Adipocyte (in vitro differentiated cells): ENCODE measurements around the gene LIMCH1.
"Not testable (repeated sequence)": the region's sequence is repeated elsewhere in the genome, so short reads cannot be mapped to it uniquely, and the experiment has no call there.

Experiments used
- DNase-seq: peaks from one replicate; pipeline ENCODE4 v3.0.0-alpha.2; 2015; ENCODE audit warnings: low read depth
- H3K27me3 ChIP-seq: replicated peaks from 2 replicates; pipeline ENCODE4 v1.7.0; 2013; ENCODE audit warnings: mild to moderate bottlenecking, low read length, moderate library complexity; ENCODE audit not compliant: control insufficient read depth, insufficient read depth
- H3K36me3 ChIP-seq: 2 replicates; pipeline ENCODE4 v1.7.0; 2013; ENCODE audit warnings: low read length, mild to moderate bottlenecking, moderate library complexity; ENCODE audit not compliant: control insufficient read depth, insufficient read depth, severe bottlenecking
- H3K4me1 ChIP-seq: 2 replicates; pipeline ENCODE4 v1.7.0; 2013; ENCODE audit warnings: mild to moderate bottlenecking, low read length, moderate library complexity; ENCODE audit not compliant: control insufficient read depth, insufficient read depth
- H3K4me3 ChIP-seq: 2 replicates; pipeline ENCODE4 v1.7.0; 2013; ENCODE audit warnings: mild to moderate bottlenecking, low read length, moderate library complexity
- H3K9ac ChIP-seq: 2 replicates; pipeline ENCODE4 v1.7.0; 2013; ENCODE audit warnings: mild to moderate bottlenecking, low read length, moderate library complexity
- H3K9me3 ChIP-seq: 2 replicates; pipeline ENCODE4 v1.7.0; 2013; ENCODE audit warnings: mild to moderate bottlenecking, low read length, moderate library complexity; ENCODE audit not compliant: control insufficient read depth

LIMCH1 gene

GRCh38 chr4:41538017-41538733, at the start of gene LIMCH1:
TSS of gene LIMCH1 (plus strand) at chr4:41538157. CDS start at chr4:41605996, 67,839 bp downstream.
- no peak for DNase-seq
- Histone ChIP-seq H3K4me3 (peak within 1 kb of the TSS; percentile 60), H3K27me3 (no peaks in the 10 kb centered on the region), H3K9ac (peak within 1 kb of the TSS; percentile 18), H3K9me3 (no peaks in the 10 kb centered on the region), H3K36me3 (no peaks in the 10 kb centered on the region), H3K4me1 (peaks cover 25% of the 10 kb centered on the region)

GRCh38 chr4:41491081-41491576, 46.8 kb upstream of the LIMCH1 start:
- H3K27me3 ChIP-seq, DNase-seq, H3K4me1 ChIP-seq, H3K9me3 ChIP-seq, H3K36me3 ChIP-seq, H3K4me3 ChIP-seq, H3K9ac ChIP-seq: not testable (repeated sequence)

- no peak for DNase-seq
- Histone ChIP-seq H3K4me3 (no peak overlapping the region), H3K9ac (no peak overlapping the region), H3K36me3 (no peaks in the 10 kb centered on the region), H3K9me3 (no peaks in the 10 kb centered on the region), H3K27me3 (no peaks in the 10 kb centered on the region), H3K4me1 (no peaks in the 10 kb centered on the region)
Measured at GRCh38 chr4:41496977-41497376, 41.0 kb upstream of the LIMCH1 start.

GRCh38 chr4:41498177-41498576, 39.8 kb upstream of the LIMCH1 start:
- H3K9ac ChIP-seq = no peak overlapping the region
- no peaks in the 10 kb centered on the region for H3K36me3 ChIP-seq
- H3K27me3 ChIP-seq = no peaks in the 10 kb centered on the region
- H3K9me3 ChIP-seq = no peaks in the 10 kb centered on the region
- no peaks in the 10 kb centered on the region for H3K4me1 ChIP-seq
- no peak overlapping the region for H3K4me3 ChIP-seq
- DNase-seq = no peak

- H3K27me3 ChIP-seq = no peaks in the 10 kb centered on the region
- H3K36me3 ChIP-seq = no peaks in the 10 kb centered on the region
- H3K9me3 ChIP-seq = no peaks in the 10 kb centered on the region
- DNase-seq = no peak
- H3K9ac ChIP-seq = no peak overlapping the region
- no peak overlapping the region for H3K4me3 ChIP-seq
- H3K4me1 ChIP-seq = peaks cover 6% of the 10 kb centered on the region
Measured at GRCh38 chr4:41504167-41504818, 33.7 kb upstream of the LIMCH1 start.

GRCh38 chr4:41505161-41505661, 32.7 kb upstream of the LIMCH1 start:
- H3K27me3 ChIP-seq = no peaks in the 10 kb centered on the region
- no peaks in the 10 kb centered on the region for H3K9me3 ChIP-seq
- peak; percentile 10 for DNase-seq
- no peak overlapping the region for H3K4me3 ChIP-seq
- peaks cover 6% of the 10 kb centered on the region for H3K4me1 ChIP-seq
- no peak overlapping the region for H3K9ac ChIP-seq
- no peaks in the 10 kb centered on the region for H3K36me3 ChIP-seq

GRCh38 chr4:41506130-41506529, 31.8 kb upstream of the LIMCH1 start:
- H3K9me3 ChIP-seq = no peaks in the 10 kb centered on the region
- DNase-seq = no peak
- no peak overlapping the region for H3K9ac ChIP-seq
- H3K36me3 ChIP-seq = no peaks in the 10 kb centered on the region
- no peaks in the 10 kb centered on the region for H3K27me3 ChIP-seq
- H3K4me3 ChIP-seq = no peak overlapping the region
- H3K4me1 ChIP-seq = peaks cover 6% of the 10 kb centered on the region

GRCh38 chr4:41507291-41507947, 30.5 kb upstream of the LIMCH1 start:
- DNase-seq = peak; percentile 17
- Histone ChIP-seq H3K9me3 (no peaks in the 10 kb centered on the region), H3K4me3 (no peak overlapping the region)

GRCh38 chr4:41509451-41509866, 28.5 kb upstream of the LIMCH1 start:
- Histone ChIP-seq H3K27me3 (no peaks in the 10 kb centered on the region), H3K4me1 (peaks cover 6% of the 10 kb centered on the region), H3K9me3 (no peaks in the 10 kb centered on the region), H3K4me3 (no peak overlapping the region), H3K9ac (no peak overlapping the region), H3K36me3 (no peaks in the 10 kb centered on the region)
- DNase-seq = no peak

More at GRCh38 chr4:41507291-41507947, 30.5 kb upstream of the LIMCH1 start:
- H3K27me3 ChIP-seq = no peaks in the 10 kb centered on the region
- H3K9ac ChIP-seq = no peak overlapping the region
- no peaks in the 10 kb centered on the region for H3K36me3 ChIP-seq
- peaks cover 6% of the 10 kb centered on the region for H3K4me1 ChIP-seq

GRCh38 chr4:41510179-41510578, 27.8 kb upstream of the LIMCH1 start:
- H3K9me3 ChIP-seq = no peaks in the 10 kb centered on the region
- no peak overlapping the region for H3K9ac ChIP-seq
- no peak for DNase-seq
- no peaks in the 10 kb centered on the region for H3K27me3 ChIP-seq
- no peak overlapping the region for H3K4me3 ChIP-seq
- no peaks in the 10 kb centered on the region for H3K36me3 ChIP-seq
- H3K4me1 ChIP-seq = peaks cover 3% of the 10 kb centered on the region

- DNase-seq = no peak
Measured at GRCh38 chr4:41512136-41512535, 25.8 kb upstream of the LIMCH1 start.

More at GRCh38 chr4:41512136-41512535, 25.8 kb upstream of the LIMCH1 start:
- no peaks in the 10 kb centered on the region for H3K4me1 ChIP-seq
- H3K4me3 ChIP-seq = no peak overlapping the region
- no peaks in the 10 kb centered on the region for H3K27me3 ChIP-seq
- H3K9me3 ChIP-seq = no peaks in the 10 kb centered on the region
- H3K9ac ChIP-seq = no peak overlapping the region
- no peaks in the 10 kb centered on the region for H3K36me3 ChIP-seq
